ENCODE data around the gene PAXX. TPM values are rescaled to one million over a fixed set of nuclear protein-coding genes. Genes with fewer than 3 reads are reported as not detected.
A peak's percentile ranks its signal among the peaks of the same experiment; 100 is the strongest.

Gene PAXX
- total RNA-seq, 1 donor from 2014 or later = 51.4 TPM

DNA sequence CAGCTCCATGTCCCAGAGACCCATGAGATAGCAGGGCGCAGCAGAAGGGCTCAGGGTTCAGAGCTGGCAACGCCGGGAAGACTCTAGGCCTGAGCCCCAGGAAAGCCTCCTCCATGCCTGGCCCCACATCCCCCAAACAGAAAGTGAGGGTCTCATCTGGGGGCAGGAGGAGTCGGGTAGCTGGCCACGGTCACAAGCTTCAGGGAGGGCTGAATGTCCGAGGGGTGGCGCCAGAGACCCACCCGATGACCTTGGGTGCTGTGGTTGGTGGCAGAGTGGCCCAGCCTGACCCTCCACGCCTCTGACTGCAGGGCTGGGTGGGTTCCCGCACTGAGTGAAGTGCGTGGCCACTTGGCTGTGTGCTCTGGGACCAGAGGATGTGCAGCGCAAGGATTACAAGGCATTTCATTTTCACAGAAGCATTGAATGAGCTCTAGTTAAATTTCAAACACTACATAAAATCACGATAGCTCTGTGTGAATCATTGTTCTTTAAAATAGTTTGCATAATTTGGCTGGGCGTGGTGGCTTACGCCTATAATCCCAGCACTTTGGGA lies 44.2 kb upstream of the PAXX start:
- Mint-ChIP-seq H3K36me3 (ENCODE audit: unreplicated experiment) (no peaks in the 10 kb centered on the region), H3K4me1 (ENCODE audit: unreplicated experiment) (peaks cover 11% of the 10 kb centered on the region), H3K27me3 (ENCODE audit: unreplicated experiment) (no peaks in the 10 kb centered on the region), H3K9me3 (ENCODE audit: unreplicated experiment) (no peaks in the 10 kb centered on the region), H3K4me3 (ENCODE audit: unreplicated experiment) (peak overlapping the region; percentile 27), H3K27ac (ENCODE audit: unreplicated experiment) (peak overlapping the region; percentile 18)
- DNase-seq (ENCODE audit: extremely low spot score, unreplicated experiment) = no peak
- peak; percentile 50 for TF ChIP-seq CTCF (IDR thresholded peaks at IDR 0.05)

DNA sequence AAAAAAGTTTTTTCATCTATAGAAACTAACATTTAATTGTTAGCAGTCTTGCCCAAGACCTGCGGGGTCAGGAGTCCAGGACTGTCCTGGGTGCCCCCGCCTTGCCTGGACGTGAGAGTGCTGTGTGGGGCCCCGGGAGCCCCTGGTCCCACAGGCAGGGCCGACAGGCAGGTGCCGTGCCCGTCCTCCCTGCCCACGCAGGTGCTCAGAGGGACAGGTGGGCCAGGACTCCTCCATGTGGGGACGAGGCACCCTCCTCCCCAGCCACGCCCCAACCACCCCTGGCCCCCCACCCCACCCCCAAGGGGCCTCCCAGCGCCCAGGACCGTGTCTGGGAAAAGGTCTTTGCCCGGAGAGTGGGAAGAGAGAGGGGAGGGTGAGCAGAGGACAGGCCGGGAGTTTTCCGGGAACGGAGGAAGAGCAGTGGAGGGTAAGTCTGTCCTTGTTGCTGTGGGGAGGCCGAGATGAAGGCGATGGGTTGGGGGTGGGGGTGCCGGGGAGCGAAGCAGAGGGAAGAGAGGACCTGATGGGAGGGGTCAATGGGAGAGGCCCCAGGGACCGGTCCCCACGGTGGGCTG lies 42.9 kb upstream of the PAXX start:
- H3K36me3 Mint-ChIP-seq (ENCODE audit: unreplicated experiment) = no peaks in the 10 kb centered on the region
- H3K27ac Mint-ChIP-seq (ENCODE audit: unreplicated experiment) = peak overlapping the region; percentile 67
- peaks cover 11% of the 10 kb centered on the region for H3K4me1 Mint-ChIP-seq (ENCODE audit: unreplicated experiment)
- no peaks in the 10 kb centered on the region for H3K27me3 Mint-ChIP-seq (ENCODE audit: unreplicated experiment)
- TF ChIP-seq CTCF (IDR thresholded peaks at IDR 0.05) = no peak
- H3K9me3 Mint-ChIP-seq (ENCODE audit: unreplicated experiment) = no peaks in the 10 kb centered on the region
- DNase-seq (ENCODE audit: extremely low spot score, unreplicated experiment) = no peak
- peak overlapping the region; percentile 74 for H3K4me3 Mint-ChIP-seq (ENCODE audit: unreplicated experiment)

- Mint-ChIP-seq H3K36me3 (ENCODE audit: unreplicated experiment) (no peaks in the 10 kb centered on the region), H3K4me1 (ENCODE audit: unreplicated experiment) (peaks cover 8% of the 10 kb centered on the region), H3K4me3 (ENCODE audit: unreplicated experiment) (peak overlapping the region; percentile 74), H3K9me3 (ENCODE audit: unreplicated experiment) (no peaks in the 10 kb centered on the region), H3K27ac (ENCODE audit: unreplicated experiment) (peak overlapping the region; percentile 67), H3K27me3 (ENCODE audit: unreplicated experiment) (no peaks in the 10 kb centered on the region)
- DNase-seq (ENCODE audit: extremely low spot score, unreplicated experiment) = peak; percentile 96
- TF ChIP-seq CTCF (IDR thresholded peaks at IDR 0.05) = no peak
Observed at GRCh38 chr9:136949817-136950655, 42.2 kb upstream of the PAXX start.

DNA sequence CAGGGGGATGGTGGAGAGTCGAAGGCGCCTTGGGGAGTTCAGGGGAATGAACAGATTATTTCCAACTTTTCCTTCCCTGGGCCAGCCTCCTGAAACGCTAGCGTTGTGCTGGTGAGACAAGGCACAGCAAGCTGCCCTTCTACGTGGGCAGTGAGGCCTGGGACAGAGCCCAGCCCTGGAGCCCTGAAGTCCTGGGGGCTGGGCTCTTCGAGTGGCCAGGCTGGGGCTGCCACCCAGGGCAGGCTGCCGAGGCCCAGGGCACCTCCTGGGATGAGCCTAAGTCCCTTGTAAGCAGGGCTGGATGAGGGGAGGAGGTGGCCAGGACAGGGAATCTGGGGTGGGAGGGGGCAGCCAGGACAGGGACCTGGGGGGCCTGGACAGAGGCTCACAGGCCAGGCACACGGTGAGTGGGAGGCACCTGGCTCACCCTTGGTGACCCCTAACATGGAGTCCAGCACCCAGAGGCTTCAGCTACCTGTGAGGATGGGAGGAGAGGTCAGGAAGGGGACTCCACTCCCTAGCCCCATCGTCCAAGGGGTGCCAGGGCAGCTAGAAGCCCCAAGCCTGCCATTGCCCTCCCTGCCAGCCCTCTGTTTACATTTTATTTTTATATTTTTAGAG lies 41.5 kb upstream of the PAXX start:
- peak overlapping the region; percentile 7 for H3K27ac Mint-ChIP-seq (ENCODE audit: unreplicated experiment)
- peaks cover 8% of the 10 kb centered on the region for H3K4me1 Mint-ChIP-seq (ENCODE audit: unreplicated experiment)
- H3K4me3 Mint-ChIP-seq (ENCODE audit: unreplicated experiment) = peak overlapping the region; percentile 73
- H3K27me3 Mint-ChIP-seq (ENCODE audit: unreplicated experiment) = no peaks in the 10 kb centered on the region
- no peak for DNase-seq (ENCODE audit: extremely low spot score, unreplicated experiment)
- no peaks in the 10 kb centered on the region for H3K36me3 Mint-ChIP-seq (ENCODE audit: unreplicated experiment)
- no peaks in the 10 kb centered on the region for H3K9me3 Mint-ChIP-seq (ENCODE audit: unreplicated experiment)
- TF ChIP-seq CTCF (IDR thresholded peaks at IDR 0.05) = no peak
